C4-2B (cell line): ENCODE results near the gene OTUD7B.

Experiments used
- CTCF ChIP-seq: fragments of 450-650 bp; conservative IDR thresholded peaks from 2 replicates; pipeline ENCODE4 v1.5.1; 2017; ENCODE audit warnings: mild to moderate bottlenecking
- ZFX ChIP-seq: fragments of 450-650 bp; IDR thresholded peaks from 2 replicates; pipeline ENCODE4 v1.6.1; 2017

- TF ChIP-seq CTCF, result no peak
- no peak for TF ChIP-seq ZFX
Observed at GRCh38 chr1:149932474-149932873, 78.1 kb downstream of the OTUD7B start.
